ENCODE results near the gene TBRG4. TPM values are rescaled to one million over a fixed set of nuclear protein-coding genes. Genes with fewer than 3 reads are reported as not detected.
A peak's percentile ranks its signal among the peaks of the same experiment; 100 is the strongest.

Gene TBRG4
- total RNA-seq = 10 to 100 TPM; 35.0 to 41.4 TPM
- 10 to 100 TPM; 14.4 to 41.8 TPM for polyA plus RNA-seq
- long read RNA-seq, donor 1, transcript TBRG4-201 (11 exons, 2,243 nt) = major isoform, 84 of 167 reads
- long read RNA-seq, donor 1, transcript TBRG4-202 (9 exons, 1,917 nt) = minor isoform, 13 of 167 reads
- long read RNA-seq, donor 1, transcript TBRG4-203 (9 exons, 2,225 nt) = minor isoform, 9 of 167 reads
- long read RNA-seq, donor 1, partial matches to known transcripts = 12 of 167 reads
- long read RNA-seq, donor 1, other reads (novel, unspliced or antisense) = 46 of 167 reads
- long read RNA-seq, donor 2, transcript TBRG4-201 (11 exons, 2,243 nt) = major isoform, 10 of 23 reads
- long read RNA-seq, donor 2, partial matches to known transcripts = 2 of 23 reads
- long read RNA-seq, donor 2, other reads (novel, unspliced or antisense) = 7 of 23 reads

DNA sequence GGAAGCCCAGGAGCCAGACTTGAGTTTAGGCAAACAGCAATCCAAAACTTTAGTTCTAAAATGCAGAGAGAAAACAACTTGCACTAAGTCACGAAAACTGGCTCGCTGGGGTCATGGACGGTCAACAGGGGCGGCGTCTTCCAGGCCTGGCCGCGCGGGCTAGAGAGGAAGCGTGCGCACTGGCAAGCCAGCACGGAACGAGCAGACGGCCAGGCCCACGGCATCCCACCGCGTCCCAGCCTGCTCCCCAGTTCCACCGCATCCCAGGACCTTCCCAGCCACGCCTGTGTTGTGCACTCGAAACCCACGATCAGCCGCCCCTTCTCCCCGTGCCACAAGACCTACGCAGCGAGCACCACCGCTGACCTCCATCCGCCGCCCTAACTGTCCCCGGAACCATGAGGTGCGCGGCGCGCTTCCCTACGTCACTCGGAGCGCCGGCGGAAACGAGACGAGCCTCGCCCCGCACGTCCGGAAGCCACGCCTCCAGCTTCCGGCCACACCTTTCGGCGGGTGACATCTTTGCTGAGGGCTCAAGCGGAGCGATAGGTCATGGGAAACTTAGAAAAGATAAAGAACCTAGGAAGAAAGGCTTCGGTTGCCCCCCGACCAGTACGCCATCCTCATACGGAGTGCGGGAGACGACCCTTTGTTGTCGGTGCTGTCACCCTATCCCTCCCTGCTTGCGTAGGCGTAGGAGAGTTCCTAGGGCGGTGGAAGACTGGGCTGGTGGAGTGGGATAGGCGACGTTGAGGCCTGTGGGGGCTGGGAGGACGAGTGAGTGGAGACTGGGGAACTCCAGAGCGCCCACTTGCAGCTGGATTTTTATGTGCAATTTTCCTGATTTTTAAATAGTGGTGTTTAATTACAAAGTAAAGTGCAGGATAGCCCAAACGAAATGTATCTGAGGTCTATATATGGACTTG, at the start of gene TBRG4:
Gene TBRG4, minus strand, starts transcription at position 400 of the 926 bp plus-strand sequence. CDS start 2,460 bp downstream, outside the sequence.
- H3K27ac ChIP-seq (ENCODE audit: low read depth in 1 of 2, low read length in 2 of 2) = peak within 1 kb of the TSS; percentile 69 to 91
- no peaks in the 10 kb centered on the region for H3K4me1 ChIP-seq (ENCODE audit: control insufficient read depth in 1 of 2, insufficient read depth in 2 of 2, low read length in 2 of 2)
- no peaks in the 10 kb centered on the region for H3K9me3 ChIP-seq (ENCODE audit: control insufficient read depth, low read length)
- 0% methylated on average over 64 of the region's 64 CpGs for WGBS, 2 donors
- ATAC-seq (ENCODE audit: low FRiP score) (peak; percentile 99), DNase-seq (peak; percentile 97 to 99)
- intact Hi-C loops (cut with DNase I) = loop anchor here in 1 of 2 donors (10.0 kb wide), 1 partner anchor 127 kb away; no protein-coding TSS in a partner anchor
- no peaks in the 10 kb centered on the region for H3K27me3 ChIP-seq (ENCODE audit: control insufficient read depth in 1 of 2, insufficient read depth in 2 of 2, low read length in 1 of 2)
- H3K36me3 ChIP-seq (ENCODE audit: control insufficient read depth in 1 of 2, insufficient read depth in 2 of 2, low read length in 1 of 2) = peaks cover 6 to 8% of the 10 kb centered on the region in 2 donors
- H3K4me3 ChIP-seq (ENCODE audit: low read length in 2 of 2) = peak within 1 kb of the TSS; percentile 27 to 67

DNA sequence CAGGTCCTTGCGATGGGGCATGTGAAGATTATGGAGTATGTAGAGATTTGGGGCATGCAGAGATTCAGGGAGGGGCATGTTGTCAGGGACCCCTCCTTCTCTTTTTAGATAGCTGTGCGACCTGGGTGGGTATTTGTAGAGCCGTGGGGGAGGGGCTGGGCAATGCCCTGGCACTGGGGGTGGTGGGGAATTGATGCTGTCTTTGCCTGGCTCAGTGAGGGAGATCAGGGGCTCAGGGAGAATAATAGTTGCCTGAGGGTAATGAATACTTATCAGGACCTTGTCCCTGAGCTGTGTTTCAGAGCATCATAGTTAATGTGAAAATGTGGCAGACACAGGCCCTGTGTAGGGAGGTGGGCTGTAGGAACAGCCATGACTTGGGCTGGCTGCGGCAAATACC, 49.6 kb upstream of the TBRG4 start:
- 85 to 92% methylated on average over 4 of the region's 4 CpGs for WGBS, 2 donors
- peak; percentile 9 to 23 for DNase-seq
- no peaks in the 10 kb centered on the region for H3K9me3 ChIP-seq (ENCODE audit: control insufficient read depth, low read length)
- no peaks in the 10 kb centered on the region for H3K4me1 ChIP-seq (ENCODE audit: control insufficient read depth in 1 of 2, insufficient read depth in 2 of 2, low read length in 2 of 2)
- no peak overlapping the region for H3K27ac ChIP-seq (ENCODE audit: low read depth in 1 of 2, low read length in 2 of 2)
- H3K4me3 ChIP-seq (ENCODE audit: low read length in 2 of 2) = no peak overlapping the region
- no peaks in the 10 kb centered on the region for H3K36me3 ChIP-seq (ENCODE audit: control insufficient read depth in 1 of 2, insufficient read depth in 2 of 2, low read length in 1 of 2)
- intact Hi-C loops (cut with DNase I) = no loop called here
- ATAC-seq (ENCODE audit: low FRiP score) = no peak
- no peaks in the 10 kb centered on the region for H3K27me3 ChIP-seq (ENCODE audit: control insufficient read depth in 1 of 2, insufficient read depth in 2 of 2, low read length in 1 of 2)

DNA sequence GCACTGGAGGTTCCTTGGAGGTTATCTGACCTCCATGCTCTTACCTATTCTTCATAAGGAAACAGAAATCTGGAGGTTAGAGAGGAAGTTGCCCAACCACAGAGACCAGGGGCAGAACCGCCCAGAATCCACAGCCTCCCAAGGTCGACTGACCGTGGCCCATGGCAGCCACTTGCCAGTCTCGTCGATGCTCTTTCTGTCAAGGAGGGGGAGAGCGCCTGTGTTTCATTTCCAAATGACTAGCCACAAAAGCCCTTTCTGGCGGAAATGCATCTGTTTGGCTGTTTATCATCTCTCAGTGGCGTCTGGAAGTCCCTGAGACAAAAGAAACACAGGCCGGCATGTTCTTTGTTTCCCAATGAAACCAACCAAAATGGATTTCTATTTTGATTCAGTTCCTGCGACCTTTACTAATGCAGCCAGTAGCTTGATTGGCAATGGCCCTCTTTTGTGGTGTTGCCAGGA, 49.0 kb upstream of the TBRG4 start:
- Histone ChIP-seq H3K27me3 (ENCODE audit: control insufficient read depth in 1 of 2, insufficient read depth in 2 of 2, low read length in 1 of 2) (no peaks in the 10 kb centered on the region), H3K9me3 (ENCODE audit: control insufficient read depth, low read length) (no peaks in the 10 kb centered on the region), H3K36me3 (ENCODE audit: control insufficient read depth in 1 of 2, insufficient read depth in 2 of 2, low read length in 1 of 2) (no peaks in the 10 kb centered on the region), H3K27ac (ENCODE audit: low read depth in 1 of 2, low read length in 2 of 2) (no peak overlapping the region), H3K4me3 (ENCODE audit: low read length in 2 of 2) (no peak overlapping the region), H3K4me1 (ENCODE audit: control insufficient read depth in 1 of 2, insufficient read depth in 2 of 2, low read length in 2 of 2) (no peaks in the 10 kb centered on the region)
- 68 to 82% methylated on average over 10 of the region's 10 CpGs for WGBS, 2 donors
- no peak for ATAC-seq (ENCODE audit: low FRiP score)
- intact Hi-C loops (cut with DNase I) = no loop called here
- peak; percentile 37 to 48 for DNase-seq

DNA sequence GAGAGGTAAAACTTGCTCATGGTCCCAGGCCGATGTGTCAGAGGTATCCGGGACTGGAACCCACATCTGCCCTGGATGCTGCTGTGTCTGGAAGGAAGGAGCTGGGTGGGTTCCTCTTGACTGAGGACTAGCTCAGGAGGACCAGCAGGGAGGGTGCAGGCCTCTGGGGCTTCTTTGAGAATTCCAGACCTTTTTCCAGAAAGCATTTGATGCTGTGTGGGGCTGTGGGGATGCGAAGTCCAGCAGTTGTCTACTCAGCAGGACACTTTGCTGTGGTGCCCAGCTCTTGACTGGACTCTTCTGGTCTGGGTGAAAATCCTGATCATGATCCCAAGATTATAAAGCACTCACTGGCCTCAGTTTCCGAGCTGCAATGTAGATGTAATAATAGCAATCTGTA, 47.8 kb upstream of the TBRG4 start:
- WGBS, 2 donors = 96 to 97% methylated on average over 4 of the region's 4 CpGs
- intact Hi-C loops (cut with DNase I) = loop anchor here (5.0 to 10.0 kb wide), 2 partner anchors 693 to 706 kb away; no protein-coding TSS in a partner anchor
- no peaks in the 10 kb centered on the region for H3K36me3 ChIP-seq (ENCODE audit: control insufficient read depth in 1 of 2, insufficient read depth in 2 of 2, low read length in 1 of 2)
- no peaks in the 10 kb centered on the region for H3K4me1 ChIP-seq (ENCODE audit: control insufficient read depth in 1 of 2, insufficient read depth in 2 of 2, low read length in 2 of 2)
- no peak overlapping the region for H3K4me3 ChIP-seq (ENCODE audit: low read length in 2 of 2)
- no peaks in the 10 kb centered on the region for H3K9me3 ChIP-seq (ENCODE audit: control insufficient read depth, low read length)
- DNase-seq (peak; percentile 19 to 40), ATAC-seq (ENCODE audit: low FRiP score) (no peak)
- H3K27ac ChIP-seq (ENCODE audit: low read depth in 1 of 2, low read length in 2 of 2) = no peak overlapping the region
- no peaks in the 10 kb centered on the region for H3K27me3 ChIP-seq (ENCODE audit: control insufficient read depth in 1 of 2, insufficient read depth in 2 of 2, low read length in 1 of 2)

DNA sequence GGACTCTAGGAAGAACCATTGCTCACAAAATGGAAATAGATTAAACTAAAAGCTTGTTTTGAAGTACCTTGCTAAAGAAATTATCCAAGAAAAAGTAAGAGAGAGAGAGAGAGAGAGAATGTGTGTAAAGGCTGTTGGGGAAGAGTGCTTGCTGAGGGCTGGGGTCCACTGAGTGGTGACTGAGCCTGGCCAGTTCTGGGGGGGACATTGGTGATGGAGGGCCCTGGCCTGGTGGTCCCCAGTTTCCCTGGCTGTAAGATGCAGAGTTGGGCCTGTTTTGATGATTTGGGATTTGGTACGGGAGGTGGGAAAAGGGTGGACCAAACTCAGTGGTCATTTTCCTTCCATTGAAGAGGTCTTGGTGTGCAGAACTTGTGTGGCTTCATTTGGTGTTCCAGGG, 47.0 kb upstream of the TBRG4 start:
- intact Hi-C loops (cut with DNase I) = loop anchor here (5.0 to 10.0 kb wide), 2 partner anchors 694 to 706 kb away; no protein-coding TSS in a partner anchor
- Histone ChIP-seq H3K9me3 (ENCODE audit: control insufficient read depth, low read length) (no peaks in the 10 kb centered on the region), H3K36me3 (ENCODE audit: control insufficient read depth in 1 of 2, insufficient read depth in 2 of 2, low read length in 1 of 2) (no peaks in the 10 kb centered on the region), H3K27me3 (ENCODE audit: control insufficient read depth in 1 of 2, insufficient read depth in 2 of 2, low read length in 1 of 2) (no peaks in the 10 kb centered on the region), H3K4me1 (ENCODE audit: control insufficient read depth in 1 of 2, insufficient read depth in 2 of 2, low read length in 2 of 2) (no peaks in the 10 kb centered on the region), H3K4me3 (ENCODE audit: low read length in 2 of 2) (no peak overlapping the region), H3K27ac (ENCODE audit: low read depth in 1 of 2, low read length in 2 of 2) (no peak overlapping the region)
- DNase-seq (no peak), ATAC-seq (ENCODE audit: low FRiP score) (no peak)
- WGBS, 2 donors = 91 to 94% methylated on average over 1 of the region's 1 CpG

DNA sequence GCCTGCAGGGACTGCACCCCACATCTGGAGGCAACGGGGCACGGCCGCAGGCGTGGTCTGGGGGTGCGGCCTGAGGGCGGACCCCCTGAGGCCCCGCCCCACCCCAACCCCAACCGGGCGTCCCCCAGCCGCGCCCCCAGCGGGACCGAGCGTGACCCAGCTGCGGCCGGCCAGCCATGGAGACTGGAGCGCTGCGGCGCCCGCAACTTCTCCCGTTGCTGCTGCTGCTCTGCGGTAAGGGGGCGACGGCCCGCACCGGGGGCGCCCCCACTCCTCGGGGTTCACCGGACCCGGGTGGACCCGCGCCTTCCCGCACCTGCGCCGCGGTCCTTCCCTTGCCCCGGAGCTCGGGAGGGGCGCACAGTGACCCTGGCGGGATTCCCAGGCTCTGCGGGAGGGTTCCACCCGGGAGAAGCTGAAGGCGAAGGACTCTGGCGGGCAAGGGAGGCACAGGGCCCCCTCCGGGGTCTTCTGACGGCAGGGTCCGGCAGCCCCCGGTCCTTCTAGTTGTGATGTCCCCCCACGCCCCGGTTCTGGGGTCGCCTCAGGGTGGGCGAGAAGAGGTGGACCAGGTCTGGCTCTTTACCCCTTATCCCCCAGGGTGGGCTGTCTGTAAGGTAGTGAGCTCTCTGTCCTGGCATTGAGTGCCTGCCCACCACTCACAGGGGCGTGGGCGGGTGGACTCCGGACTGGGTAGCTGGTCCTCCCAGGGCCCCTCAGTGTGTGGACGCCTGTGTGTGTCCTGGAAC, 46.3 kb upstream of the TBRG4 start, which contains the start of gene RAMP3:
Gene RAMP3, plus strand, starts transcription at position 139 of the 749 bp plus-strand sequence. Its CDS starts 38 bp downstream, at position 177.
- no peaks in the 10 kb centered on the region for H3K9me3 ChIP-seq (ENCODE audit: control insufficient read depth, low read length)
- no peak within 1 kb of the TSS for H3K27ac ChIP-seq (ENCODE audit: low read depth in 1 of 2, low read length in 2 of 2)
- 13 to 15% methylated on average over 49 to 56 of the region's 56 CpGs for WGBS, 2 donors
- peak; percentile 42 to 75 for DNase-seq
- no peak within 1 kb of the TSS for H3K4me3 ChIP-seq (ENCODE audit: low read length in 2 of 2)
- intact Hi-C loops (cut with DNase I) = loop anchor here (5.0 to 10.0 kb wide), 2 partner anchors 694 to 707 kb away; no protein-coding TSS in a partner anchor
- H3K4me1 ChIP-seq (ENCODE audit: control insufficient read depth in 1 of 2, insufficient read depth in 2 of 2, low read length in 2 of 2) = no peaks in the 10 kb centered on the region
- H3K36me3 ChIP-seq (ENCODE audit: control insufficient read depth in 1 of 2, insufficient read depth in 2 of 2, low read length in 1 of 2) = no peaks in the 10 kb centered on the region
- no peak for ATAC-seq (ENCODE audit: low FRiP score)
- H3K27me3 ChIP-seq (ENCODE audit: control insufficient read depth in 1 of 2, insufficient read depth in 2 of 2, low read length in 1 of 2) = no peaks in the 10 kb centered on the region

DNA sequence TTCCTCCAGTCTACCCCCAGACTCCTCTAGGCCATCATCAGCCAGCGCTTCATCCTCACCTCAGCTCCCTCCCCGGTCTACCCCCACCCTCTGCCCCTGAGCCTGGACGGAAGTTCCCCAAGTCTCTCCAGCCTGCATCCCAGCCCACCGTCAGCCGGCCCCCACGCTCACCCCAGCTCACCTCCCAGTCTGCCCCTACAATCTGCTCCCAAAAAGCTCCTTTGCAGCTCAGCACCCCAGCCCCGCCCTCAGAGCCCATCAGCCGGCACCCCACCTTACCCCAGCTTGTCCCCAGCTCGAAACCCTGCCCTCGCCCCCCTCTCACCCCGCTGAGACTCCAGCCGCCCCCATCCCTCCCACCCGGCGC, 45.8 kb upstream of the TBRG4 start:
- H3K27ac ChIP-seq (ENCODE audit: low read depth in 1 of 2, low read length in 2 of 2) = no peak overlapping the region
- 20 to 21% methylated on average over 13 to 14 of the region's 14 CpGs for WGBS, 2 donors
- H3K4me3 ChIP-seq (ENCODE audit: low read length in 2 of 2) = no peak overlapping the region
- DNase-seq = peak; percentile 41 to 76
- no peaks in the 10 kb centered on the region for H3K4me1 ChIP-seq (ENCODE audit: control insufficient read depth in 1 of 2, insufficient read depth in 2 of 2, low read length in 2 of 2)
- H3K27me3 ChIP-seq (ENCODE audit: control insufficient read depth in 1 of 2, insufficient read depth in 2 of 2, low read length in 1 of 2) = no peaks in the 10 kb centered on the region
- H3K36me3 ChIP-seq (ENCODE audit: control insufficient read depth in 1 of 2, insufficient read depth in 2 of 2, low read length in 1 of 2) = no peaks in the 10 kb centered on the region
- no peaks in the 10 kb centered on the region for H3K9me3 ChIP-seq (ENCODE audit: control insufficient read depth, low read length)
- intact Hi-C loops (cut with DNase I) = loop anchor here (5.0 to 10.0 kb wide), 2 partner anchors 695 to 708 kb away; no protein-coding TSS in a partner anchor
- no peak for ATAC-seq (ENCODE audit: low FRiP score)

Data from aorta (tissue), 5 donors.